Stimulated activated effector memory CD8-positive, alpha-beta T cell treated with anti-CD3 and anti-CD28 coated beads, Interleukin-12 subunit alpha, Interleukin-12 subunit beta, amount 100 ng/mL, for 72 hours (primary cell): ENCODE results near the gene KDM6A.
"Not testable (repeated sequence)": the region's sequence is repeated elsewhere in the genome, so short reads cannot be mapped to it uniquely, and the experiment has no call there.

Source experiments
- ATAC-seq: fragments of 150-1000 bp; cut with Tn5 transposase; 2 replicates; pipeline ENCODE4 v1.10.0; 2021
- DNase-seq, 2 donors: peaks; one replicate each; pipeline ENCODE4 v3.0.0; 2021 to 2022; ENCODE audit warnings: low spot score in 2 of 2
- H3K27ac Mint-ChIP-seq: one replicate; pipeline ENCODE4 v1.8.0; 2022; ENCODE audit warnings: mild to moderate bottlenecking, mixed read lengths
- H3K36me3 Mint-ChIP-seq: one replicate; pipeline ENCODE4 v1.8.0; 2022; ENCODE audit warnings: mild to moderate bottlenecking, mixed read lengths
- H3K4me1 Mint-ChIP-seq: one replicate; pipeline ENCODE4 v1.8.0; 2022; ENCODE audit warnings: mixed read lengths
- H3K4me3 Mint-ChIP-seq: one replicate; pipeline ENCODE4 v1.8.0; 2022; ENCODE audit warnings: mild to moderate bottlenecking, mixed read lengths
- H3K9me3 Mint-ChIP-seq: one replicate; pipeline ENCODE4 v1.8.0; 2022; ENCODE audit warnings: mixed read lengths

KDM6A gene

GRCh38 chrX:44876086-44876485 lies 3.1 kb downstream of the KDM6A start:
- H3K4me1 Mint-ChIP-seq, result no peaks in the 10 kb centered on the region
- no peaks in the 10 kb centered on the region for H3K9me3 Mint-ChIP-seq
- DNase-seq (no peak), ATAC-seq (no peak)
- peak overlapping the region; percentile 77 for H3K4me3 Mint-ChIP-seq
- no peak overlapping the region for H3K27ac Mint-ChIP-seq
- no peaks in the 10 kb centered on the region for H3K36me3 Mint-ChIP-seq

GRCh38 chrX:44876767-44877166 lies 3.8 kb downstream of the KDM6A start:
- Mint-ChIP-seq H3K36me3 (no peaks in the 10 kb centered on the region), H3K4me1 (peaks cover 6% of the 10 kb centered on the region), H3K4me3 (peak overlapping the region; percentile 77), H3K27ac (no peak overlapping the region), H3K9me3 (no peaks in the 10 kb centered on the region)
- DNase-seq (no peak), ATAC-seq (no peak)

- Mint-ChIP-seq H3K27ac (no peak overlapping the region), H3K4me3 (no peak overlapping the region), H3K9me3 (no peaks in the 10 kb centered on the region), H3K4me1 (peaks cover 7% of the 10 kb centered on the region), H3K36me3 (peaks cover 6% of the 10 kb centered on the region)
- DNase-seq (no peak), ATAC-seq (no peak)
Measured at GRCh38 chrX:44878780-44879179, 5.8 kb downstream of the KDM6A start.

GRCh38 chrX:44881549-44881948 lies 8.6 kb downstream of the KDM6A start:
- no peaks in the 10 kb centered on the region for H3K9me3 Mint-ChIP-seq
- DNase-seq, result no peak
- H3K4me1 Mint-ChIP-seq, result peaks cover 21% of the 10 kb centered on the region
- H3K4me3 Mint-ChIP-seq, result no peak overlapping the region
- H3K36me3 Mint-ChIP-seq, result peaks cover 6% of the 10 kb centered on the region
- no peak for ATAC-seq
- H3K27ac Mint-ChIP-seq, result no peak overlapping the region

DNA sequence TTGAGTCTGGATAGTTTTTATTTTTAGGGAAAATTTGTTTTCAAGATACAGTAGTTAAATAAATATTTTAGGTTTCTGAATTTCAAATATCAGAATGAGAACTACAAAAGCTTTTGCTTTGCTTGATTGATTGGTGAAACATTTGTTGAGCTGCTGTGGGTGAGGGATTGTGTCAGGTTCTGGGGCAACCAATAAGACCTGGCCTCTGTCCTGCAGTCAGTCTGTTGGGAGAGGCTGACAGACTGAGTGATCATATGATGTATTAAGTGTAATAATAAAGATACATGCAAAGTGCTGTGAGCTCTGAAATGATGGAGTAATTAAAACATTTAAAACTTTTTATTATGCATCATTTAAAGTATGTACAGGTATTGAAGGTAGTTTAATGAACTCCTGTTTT lies 9.6 kb downstream of the KDM6A start:
- no peak for ATAC-seq
- Mint-ChIP-seq H3K9me3 (no peaks in the 10 kb centered on the region), H3K36me3 (peaks cover 6% of the 10 kb centered on the region), H3K27ac (no peak overlapping the region), H3K4me1 (peaks cover 21% of the 10 kb centered on the region), H3K4me3 (no peak overlapping the region)
- DNase-seq, result no peak

GRCh38 chrX:44884944-44885343 lies 12.0 kb downstream of the KDM6A start:
- H3K36me3 Mint-ChIP-seq, result peaks cover 6% of the 10 kb centered on the region
- no peak overlapping the region for H3K4me3 Mint-ChIP-seq
- ATAC-seq, result no peak
- H3K27ac Mint-ChIP-seq, result no peak overlapping the region
- H3K9me3 Mint-ChIP-seq, result no peaks in the 10 kb centered on the region
- H3K4me1 Mint-ChIP-seq, result peaks cover 23% of the 10 kb centered on the region
- DNase-seq, result no peak

DNA sequence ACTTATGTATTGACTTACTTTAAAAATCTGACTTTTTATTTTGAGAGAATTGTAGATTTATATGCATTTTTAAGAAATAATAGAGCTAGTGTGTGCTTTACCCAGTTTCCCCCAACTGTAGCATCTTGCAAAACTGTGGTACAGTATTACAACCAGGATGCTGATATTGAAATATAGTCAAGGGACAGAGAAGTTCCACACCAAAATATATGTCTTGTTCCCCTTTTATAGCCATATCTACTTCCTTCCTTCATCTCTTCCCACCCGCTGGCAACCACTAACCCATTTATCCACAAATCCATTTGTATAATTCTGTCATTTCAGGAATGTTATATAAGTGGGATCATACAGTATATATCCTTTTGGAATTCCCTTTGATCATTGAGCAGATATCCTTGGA lies 16.8 kb downstream of the KDM6A start:
- peaks cover 16% of the 10 kb centered on the region for H3K4me1 Mint-ChIP-seq

DNA sequence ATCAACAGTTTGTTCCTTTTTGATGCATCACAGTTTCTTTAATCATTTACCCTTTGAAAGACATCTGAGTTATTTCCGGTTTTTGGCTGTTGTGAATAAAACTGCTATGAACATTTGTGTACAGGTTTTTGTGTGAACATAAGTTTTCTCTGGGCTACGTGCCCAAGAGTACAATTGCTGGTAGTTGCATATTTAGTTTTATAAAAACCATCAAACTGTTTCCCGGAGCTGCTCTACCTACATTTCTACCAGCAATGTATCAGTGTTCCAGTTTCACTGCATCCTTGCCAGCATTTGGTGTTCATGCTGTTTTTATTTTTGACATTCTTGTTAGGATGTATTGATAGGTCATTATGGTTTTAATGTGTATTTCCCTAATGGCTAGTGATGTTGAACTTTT lies 17.3 kb downstream of the KDM6A start:
- Mint-ChIP-seq H3K4me1 (peaks cover 12% of the 10 kb centered on the region), H3K27ac (no peak overlapping the region), H3K4me3 (peak overlapping the region; percentile 25), H3K36me3 (peaks cover 2% of the 10 kb centered on the region), H3K9me3 (no peaks in the 10 kb centered on the region)
- DNase-seq (no peak), ATAC-seq (no peak)

More for the DNA sequence above, 16.8 kb downstream of the KDM6A start:
- H3K27ac Mint-ChIP-seq, result no peak overlapping the region
- peak overlapping the region; percentile 25 for H3K4me3 Mint-ChIP-seq
- no peak for ATAC-seq
- no peaks in the 10 kb centered on the region for H3K9me3 Mint-ChIP-seq
- no peaks in the 10 kb centered on the region for H3K36me3 Mint-ChIP-seq
- DNase-seq, result no peak

- not testable (repeated sequence) for DNase-seq, ATAC-seq, H3K4me3 Mint-ChIP-seq, H3K36me3 Mint-ChIP-seq, H3K9me3 Mint-ChIP-seq, H3K27ac Mint-ChIP-seq
- peaks cover 12% of the 10 kb centered on the region for H3K4me1 Mint-ChIP-seq
Measured at GRCh38 chrX:44890687-44891086, 17.7 kb downstream of the KDM6A start.

DNA sequence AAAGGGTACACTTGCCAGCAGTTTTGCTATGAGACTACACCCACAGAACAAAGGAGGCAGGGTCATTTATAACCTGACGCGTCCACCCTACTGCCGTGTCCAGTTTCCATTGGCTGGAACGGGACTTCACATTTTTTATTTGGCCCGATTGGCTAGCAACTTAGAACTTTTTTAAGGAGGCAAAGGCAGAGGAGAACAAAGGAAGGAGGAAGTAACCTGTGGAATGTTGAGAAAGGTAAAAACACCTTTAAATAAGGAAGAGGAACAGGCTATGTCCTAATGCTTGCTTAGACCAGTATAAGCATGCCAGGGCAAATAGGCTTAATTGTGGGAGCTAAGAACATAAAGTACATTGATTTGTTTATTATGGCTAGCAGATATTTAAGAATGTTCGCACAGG lies 18.7 kb downstream of the KDM6A start:
- H3K9me3 Mint-ChIP-seq, result no peaks in the 10 kb centered on the region
- DNase-seq (no peak), ATAC-seq (no peak)
- no peak overlapping the region for H3K4me3 Mint-ChIP-seq
- H3K36me3 Mint-ChIP-seq, result peaks cover 6% of the 10 kb centered on the region
- H3K27ac Mint-ChIP-seq, result no peak overlapping the region
- H3K4me1 Mint-ChIP-seq, result peaks cover 12% of the 10 kb centered on the region

DNA sequence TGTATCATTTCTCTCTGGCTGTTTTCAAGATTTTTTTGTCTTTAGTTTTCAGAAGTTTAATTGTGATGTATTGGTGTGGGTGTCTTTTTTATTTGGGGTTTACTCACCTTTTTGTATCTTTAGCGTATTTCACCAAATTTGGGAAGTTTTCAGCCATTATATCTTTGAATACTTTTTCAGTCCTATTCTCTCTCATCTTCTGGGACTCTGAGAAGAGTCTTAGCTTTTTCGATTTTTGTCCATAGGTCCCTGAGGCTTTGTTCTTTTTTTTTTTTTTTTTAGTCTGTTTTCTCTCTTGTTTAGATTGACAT lies 23.8 kb downstream of the KDM6A start:
- H3K9me3 Mint-ChIP-seq, result no peaks in the 10 kb centered on the region
- no peak for ATAC-seq
- peaks cover 28% of the 10 kb centered on the region for H3K4me1 Mint-ChIP-seq
- H3K4me3 Mint-ChIP-seq, result no peak overlapping the region
- no peak for DNase-seq
- H3K27ac Mint-ChIP-seq, result no peak overlapping the region
- H3K36me3 Mint-ChIP-seq, result peaks cover 13% of the 10 kb centered on the region

- no peak overlapping the region for H3K4me3 Mint-ChIP-seq
- ATAC-seq (no peak), DNase-seq (no peak)
- no peak overlapping the region for H3K27ac Mint-ChIP-seq
- no peaks in the 10 kb centered on the region for H3K9me3 Mint-ChIP-seq
- peaks cover 13% of the 10 kb centered on the region for H3K36me3 Mint-ChIP-seq
- peaks cover 28% of the 10 kb centered on the region for H3K4me1 Mint-ChIP-seq
Measured at GRCh38 chrX:44897539-44897938, 24.6 kb downstream of the KDM6A start.

GRCh38 chrX:44898411-44899221 lies 25.6 kb downstream of the KDM6A start:
- peaks cover 36% of the 10 kb centered on the region for H3K4me1 Mint-ChIP-seq
- H3K9me3 Mint-ChIP-seq, result no peaks in the 10 kb centered on the region
- ATAC-seq (peak; percentile 50), DNase-seq (no peak)
- H3K27ac Mint-ChIP-seq, result no peak overlapping the region
- H3K36me3 Mint-ChIP-seq, result peaks cover 13% of the 10 kb centered on the region
- H3K4me3 Mint-ChIP-seq, result peak overlapping the region; percentile 16

- ATAC-seq, result no peak
- Mint-ChIP-seq H3K27ac (no peak overlapping the region), H3K36me3 (peaks cover 13% of the 10 kb centered on the region), H3K9me3 (no peaks in the 10 kb centered on the region), H3K4me1 (peaks cover 40% of the 10 kb centered on the region), H3K4me3 (peak overlapping the region; percentile 16)
- DNase-seq, result no peak
Measured at GRCh38 chrX:44899946-44900345, 27.0 kb downstream of the KDM6A start.

DNA sequence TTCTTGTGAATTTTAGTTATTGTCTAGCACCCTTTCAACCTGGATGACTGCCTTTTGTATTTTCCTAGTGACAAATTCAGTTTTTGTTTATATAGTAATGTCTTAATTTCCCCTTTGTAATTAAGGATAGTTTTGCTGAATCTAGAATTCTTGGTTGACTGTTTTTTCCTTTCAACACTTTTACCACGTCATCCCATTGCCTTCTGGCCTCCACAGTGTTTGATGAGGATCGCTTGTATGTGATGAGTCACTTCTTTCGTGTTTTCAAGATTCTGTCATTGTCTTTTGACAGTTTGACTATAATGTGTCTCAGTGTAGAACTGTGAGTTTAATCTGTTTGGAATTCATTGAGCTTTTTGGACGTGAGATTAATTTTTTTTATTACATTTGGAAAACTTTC lies 30.1 kb downstream of the KDM6A start:
- Mint-ChIP-seq H3K36me3 (peaks cover 7% of the 10 kb centered on the region), H3K4me1 (peaks cover 60% of the 10 kb centered on the region), H3K4me3 (peak overlapping the region; percentile 46), H3K9me3 (no peaks in the 10 kb centered on the region), H3K27ac (peak overlapping the region; percentile 50)
- DNase-seq (no peak), ATAC-seq (peak; percentile 90)

- H3K9me3 Mint-ChIP-seq, result no peaks in the 10 kb centered on the region
- H3K4me3 Mint-ChIP-seq, result peak overlapping the region; percentile 46
- ATAC-seq (no peak), DNase-seq (no peak)
- H3K27ac Mint-ChIP-seq, result peak overlapping the region; percentile 50
- H3K4me1 Mint-ChIP-seq, result peaks cover 58% of the 10 kb centered on the region
- peaks cover 3% of the 10 kb centered on the region for H3K36me3 Mint-ChIP-seq
Measured at GRCh38 chrX:44903830-44904530, 31.0 kb downstream of the KDM6A start.
